Astrocyte of the hippocampus (primary cell): ENCODE results near the gene DPP10.

Source experiments
- DNase-seq: peaks from one replicate; pipeline ENCODE4 v3.0.0; 2011; ENCODE audit warnings: low read depth, low spot score

Gene DPP10

DNA sequence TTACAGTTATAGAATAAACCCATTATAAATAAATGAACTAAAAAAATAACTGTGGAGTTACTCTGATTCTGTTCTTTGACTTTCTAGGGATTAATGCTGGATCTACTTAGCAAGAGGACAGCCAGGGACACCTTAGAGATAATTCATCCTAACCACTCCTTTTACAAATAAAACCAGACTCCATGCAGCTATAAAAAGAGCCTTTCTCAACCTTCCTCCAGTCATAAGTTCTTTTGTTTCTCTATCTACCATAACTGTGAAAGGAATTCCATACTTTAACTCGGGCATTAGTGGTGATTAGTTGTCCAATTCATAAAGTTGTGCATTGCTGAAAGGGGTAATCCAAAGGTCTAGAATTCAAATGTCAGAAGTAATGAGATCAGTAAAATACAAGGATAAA lies 682.4 kb downstream of the DPP10 start:
- DNase-seq, result no peak

DNA sequence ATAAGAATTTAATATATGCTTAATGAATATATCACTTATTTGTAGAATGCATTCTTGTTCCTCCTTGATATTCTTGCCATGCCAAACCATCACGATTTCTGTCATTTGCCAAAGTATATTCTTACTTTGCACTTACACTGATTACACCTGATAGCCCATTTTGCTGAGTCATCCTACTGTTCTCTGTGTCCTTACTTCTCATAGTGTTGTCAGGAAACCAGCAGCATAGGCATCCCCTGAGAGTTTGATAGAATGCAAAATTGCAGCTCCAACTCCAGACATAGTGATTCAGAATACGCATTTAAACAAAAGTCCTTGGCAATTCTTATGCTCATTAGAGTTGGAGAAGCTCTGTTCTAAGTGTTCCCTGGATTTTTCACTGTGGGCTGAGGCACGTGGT lies 687.1 kb downstream of the DPP10 start:
- no peak for DNase-seq

DNA sequence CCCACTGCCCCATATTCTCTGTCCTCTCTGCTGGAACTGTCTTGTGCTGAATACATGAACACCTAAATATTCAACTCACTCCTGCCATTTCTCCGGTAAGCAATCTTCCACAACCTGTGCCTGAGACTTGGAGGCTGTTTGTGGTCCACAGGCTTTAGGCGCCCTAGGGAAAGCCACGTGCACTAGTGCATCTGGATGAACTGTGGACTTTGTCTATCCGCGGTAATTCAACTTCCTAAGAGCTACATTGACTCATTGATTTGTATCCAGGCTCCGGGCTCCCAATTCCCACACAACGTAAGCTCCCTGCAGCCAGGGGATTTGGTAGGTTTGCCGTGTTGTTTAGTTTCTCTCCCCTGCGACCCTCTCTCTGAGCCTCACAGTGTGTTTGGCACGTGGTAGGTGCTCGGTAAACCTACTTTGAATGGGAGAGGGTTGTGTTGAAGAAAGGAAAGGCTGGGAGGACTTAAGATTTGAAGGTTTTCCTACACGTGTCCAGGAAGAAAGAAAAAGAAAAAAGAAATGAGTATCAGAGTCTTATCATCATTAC lies 718.2 kb downstream of the DPP10 start:
- DNase-seq, result no peak

DNA sequence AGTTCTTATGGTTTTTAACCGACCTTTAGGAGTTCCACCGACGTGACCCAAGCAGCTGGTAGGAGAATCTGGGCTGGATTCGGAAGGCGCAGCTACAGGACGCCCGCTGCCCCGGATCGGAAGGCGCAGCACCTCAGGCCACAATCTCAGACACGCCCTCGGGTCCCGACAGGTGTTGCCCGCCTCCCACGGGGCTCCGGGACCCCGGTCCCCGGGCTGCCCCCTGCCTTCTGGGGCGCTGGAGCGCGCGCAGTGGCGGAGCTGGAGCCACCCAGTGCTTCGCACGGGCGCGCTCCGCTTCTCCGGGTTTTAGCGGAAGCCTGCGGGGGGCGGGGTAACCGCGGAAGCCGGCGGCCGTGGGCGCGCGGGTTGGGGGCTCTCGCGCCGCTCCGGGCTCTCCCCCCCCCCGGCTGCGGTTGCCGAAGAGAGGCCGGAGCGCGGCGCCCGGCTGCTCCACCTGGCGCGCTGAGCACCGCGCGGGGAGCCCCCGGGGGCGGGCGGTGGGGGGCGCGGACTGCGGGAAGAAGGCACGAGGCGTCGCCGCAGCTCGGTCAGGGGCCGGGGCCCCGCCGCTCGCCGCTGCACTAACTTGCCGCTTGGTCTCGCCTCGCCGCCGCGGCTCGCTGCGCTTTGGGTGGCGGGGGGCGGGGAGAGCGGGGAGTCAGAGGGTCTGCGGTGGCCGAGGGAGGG lies 718.8 kb downstream of the DPP10 start:
- peak; percentile 38 for DNase-seq

DNA sequence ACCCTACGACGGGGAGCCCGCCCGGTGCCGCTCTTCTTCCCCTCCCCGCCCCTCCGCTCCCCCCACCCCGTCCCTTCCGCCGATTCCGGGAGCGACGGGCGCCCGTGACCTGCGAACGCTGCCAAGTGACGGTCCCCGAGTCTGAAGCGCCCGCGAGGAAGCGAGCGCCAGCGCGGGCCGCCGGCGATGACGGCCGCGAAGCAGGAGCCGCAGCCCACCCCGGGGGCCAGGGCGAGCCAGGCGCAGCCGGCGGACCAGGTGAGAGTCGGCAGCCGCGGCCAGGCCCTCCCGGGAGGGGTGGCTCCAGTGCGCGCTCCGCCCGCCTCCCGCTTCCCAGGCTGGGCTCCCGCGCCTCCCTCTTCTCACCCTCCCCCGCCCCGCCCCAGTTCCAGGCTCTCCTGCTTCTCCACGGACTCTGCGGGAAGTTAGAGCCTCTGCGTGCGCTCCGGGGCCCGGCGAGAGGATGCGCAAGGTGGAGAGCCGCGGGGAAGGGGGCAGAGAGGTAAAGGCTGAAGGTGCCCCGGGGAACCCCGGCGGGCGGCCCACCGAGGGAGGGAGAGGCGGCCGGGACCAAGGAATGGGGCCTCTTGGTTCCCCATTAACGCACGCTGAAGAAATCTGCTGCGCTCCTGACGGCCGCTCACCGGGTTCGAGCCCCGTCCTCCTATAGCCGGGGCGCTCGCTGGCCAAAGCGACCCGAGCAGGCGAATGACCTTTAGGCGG lies 719.5 kb downstream of the DPP10 start:
- peak; percentile 34 for DNase-seq

DNA sequence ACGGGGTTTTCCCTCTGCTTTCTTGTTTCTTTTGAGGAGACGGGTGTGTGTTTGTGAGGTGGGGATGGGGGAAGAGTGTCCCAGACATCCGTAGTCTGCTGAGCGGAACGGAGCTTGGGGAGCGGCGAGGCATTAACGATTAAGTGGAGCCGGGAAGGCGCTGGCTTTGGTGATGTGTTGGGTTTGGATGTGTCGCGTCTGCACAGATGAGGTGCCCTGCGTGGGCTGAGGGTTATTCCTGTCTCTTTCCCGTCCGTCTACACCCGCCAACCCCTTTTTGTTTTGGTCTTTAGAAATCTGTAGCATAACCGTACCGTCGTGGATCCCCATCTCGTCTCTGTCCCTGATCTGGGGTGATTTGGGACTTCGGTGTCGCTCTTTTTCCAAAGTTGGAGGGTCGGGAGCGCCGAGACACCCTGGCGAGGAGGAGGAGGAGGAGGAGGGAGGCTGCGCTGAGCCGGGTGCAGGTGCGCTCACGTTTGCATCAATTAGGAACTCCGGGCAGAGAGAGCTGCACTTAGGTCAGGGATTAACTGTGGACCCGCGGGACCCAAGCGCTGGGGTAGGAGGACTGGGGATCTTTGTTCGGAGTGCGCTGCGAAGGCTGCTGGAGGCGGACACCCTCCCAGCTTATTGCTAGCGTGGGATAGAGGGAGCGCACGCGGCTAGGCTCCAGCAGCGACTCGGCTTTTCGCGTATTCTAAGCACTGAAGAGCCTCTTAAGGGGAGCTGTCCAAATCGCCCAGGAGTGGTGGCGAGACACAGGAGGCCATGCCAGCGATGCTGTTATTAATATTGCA lies 720.3 kb downstream of the DPP10 start:
- DNase-seq, result peak; percentile 12

DNA sequence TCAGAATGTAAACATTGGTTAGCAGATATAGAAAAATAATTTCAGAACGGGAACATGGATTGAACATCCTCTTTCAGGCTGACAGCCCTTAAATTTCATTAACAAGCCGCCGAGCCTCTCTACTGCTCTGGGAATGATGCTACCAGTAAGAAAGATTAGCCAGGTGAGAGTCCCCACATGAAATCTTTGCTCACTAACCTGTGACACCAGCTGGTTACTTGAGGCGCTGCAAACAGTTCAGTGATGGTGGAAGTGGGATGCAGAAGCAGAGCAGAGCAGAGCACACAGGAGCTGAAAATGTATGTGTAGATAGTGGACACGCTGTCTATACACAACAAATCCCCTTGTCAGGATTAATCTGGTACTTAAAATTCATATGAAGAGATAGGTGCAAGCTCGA lies 721.1 kb downstream of the DPP10 start:
- no peak for DNase-seq

DNA sequence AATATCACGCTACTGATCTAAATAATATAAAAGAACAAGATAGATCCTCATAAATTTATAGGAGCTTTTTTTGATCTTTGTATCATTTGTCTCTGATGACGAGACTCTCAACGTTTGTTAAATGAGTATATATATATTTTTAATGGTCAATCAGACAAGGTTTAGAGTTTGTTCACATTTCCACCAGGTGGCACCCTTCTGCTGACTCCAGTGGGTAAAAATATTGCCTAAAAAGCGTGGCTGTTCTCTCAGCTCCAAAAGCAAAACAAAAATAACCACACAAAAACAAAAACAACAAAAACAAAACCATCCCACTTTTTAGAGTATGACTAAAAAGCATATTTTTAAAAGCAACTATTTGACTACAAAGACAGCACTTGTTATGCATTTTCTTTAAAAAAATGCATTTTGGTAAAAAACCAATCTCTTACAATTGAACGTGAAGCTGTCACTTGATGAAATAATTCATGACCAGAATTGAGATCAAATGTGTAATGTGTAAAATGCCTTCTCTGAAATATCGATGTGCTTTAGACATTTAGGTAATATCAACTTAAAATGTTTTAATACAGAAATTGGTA lies 723.2 kb downstream of the DPP10 start:
- peak; percentile 57 for DNase-seq

DNA sequence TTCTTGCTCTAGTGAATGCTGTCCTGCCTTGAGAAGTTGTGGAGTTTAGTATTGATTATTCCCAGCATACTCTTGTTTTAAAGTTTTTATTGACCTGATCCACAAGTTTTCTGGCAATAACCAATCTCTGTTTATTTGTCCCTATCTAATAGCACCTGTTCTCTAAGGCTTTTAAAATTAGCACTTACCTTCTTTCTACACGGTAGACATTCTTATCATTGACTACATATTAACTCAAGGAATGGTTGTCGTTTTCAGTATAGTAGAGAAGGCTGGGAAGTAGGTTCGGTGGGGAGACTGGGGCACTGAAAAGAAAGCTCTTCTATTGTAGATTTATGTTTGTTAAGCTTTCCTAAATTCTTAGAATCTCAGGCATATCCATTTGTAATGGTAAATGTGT lies 726.0 kb downstream of the DPP10 start:
- no peak for DNase-seq

DNA sequence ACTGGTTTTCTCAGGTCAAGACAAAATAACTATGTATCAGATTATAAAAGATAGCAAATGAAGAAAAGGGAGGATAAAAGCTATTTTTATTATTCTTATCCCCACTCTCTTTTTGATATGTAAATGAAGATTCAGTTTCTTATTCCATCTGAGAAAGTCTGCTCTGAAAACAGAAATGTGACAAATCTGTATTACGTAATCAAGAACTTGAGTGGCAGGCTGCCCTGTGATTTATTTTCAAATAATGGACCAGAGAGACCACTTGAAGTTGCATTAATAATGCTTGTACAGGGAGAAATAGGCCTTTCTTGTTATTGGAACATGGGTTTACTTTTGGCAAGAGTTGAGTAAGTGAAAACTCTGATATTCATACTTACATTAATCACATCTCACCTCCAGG lies 727.4 kb downstream of the DPP10 start:
- DNase-seq, result no peak

DNA sequence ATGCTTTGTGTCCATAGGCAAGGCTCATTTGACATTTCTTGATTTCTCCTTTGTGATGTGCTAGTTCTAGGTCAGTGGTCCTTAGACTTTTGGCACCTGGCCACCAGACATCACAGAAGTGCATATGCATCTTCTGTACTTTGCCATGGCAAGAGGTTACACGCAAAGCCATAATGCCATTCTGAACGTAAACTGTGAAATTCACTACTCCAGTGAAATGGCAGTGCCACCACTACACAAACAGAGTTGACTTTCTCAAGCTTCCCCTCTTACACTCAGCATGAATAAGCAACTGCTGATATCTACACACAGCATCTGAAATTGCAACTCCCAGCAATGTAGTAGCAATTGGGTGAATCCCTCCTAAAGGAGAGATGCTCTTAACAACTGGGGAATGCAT lies 729.3 kb downstream of the DPP10 start:
- no peak for DNase-seq

DNA sequence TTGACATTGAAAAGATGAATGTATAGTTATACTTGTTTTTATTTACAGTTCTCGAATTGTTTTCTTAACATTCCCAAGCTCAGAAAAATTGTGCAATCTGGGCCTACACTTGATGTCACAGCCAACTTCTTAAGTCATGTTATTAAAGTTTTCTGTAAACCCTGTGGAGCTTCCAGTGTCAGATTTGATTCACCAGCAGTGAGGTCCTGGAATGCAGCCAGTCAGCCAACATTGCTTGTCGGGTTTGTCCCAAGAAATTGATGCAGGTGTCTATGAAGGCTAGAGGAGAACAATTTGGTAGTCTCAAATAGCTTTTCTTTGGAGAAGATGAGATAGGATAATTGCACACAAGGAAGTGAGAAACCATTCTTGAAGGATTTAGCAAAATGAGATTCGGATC lies 732.2 kb downstream of the DPP10 start:
- no peak for DNase-seq

DNA sequence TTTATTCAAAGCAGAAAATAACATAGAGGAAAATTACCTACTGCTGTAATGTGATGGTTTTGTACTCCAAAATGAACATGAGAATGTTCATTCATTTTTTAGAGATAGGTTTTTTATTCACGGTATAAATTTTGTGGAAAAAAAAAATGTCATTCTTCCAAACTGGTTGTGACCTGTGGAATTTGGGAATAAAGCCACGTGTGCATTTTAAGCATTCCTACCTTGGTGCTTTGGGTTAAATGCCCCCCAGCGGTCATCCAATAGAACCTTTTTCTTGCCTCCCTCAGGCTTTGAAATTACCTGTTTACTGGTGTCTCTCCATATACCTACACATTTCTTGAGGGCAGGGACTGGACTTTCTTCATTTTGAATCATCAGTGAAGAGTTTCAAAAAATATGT lies 740.7 kb downstream of the DPP10 start:
- no peak for DNase-seq

DNA sequence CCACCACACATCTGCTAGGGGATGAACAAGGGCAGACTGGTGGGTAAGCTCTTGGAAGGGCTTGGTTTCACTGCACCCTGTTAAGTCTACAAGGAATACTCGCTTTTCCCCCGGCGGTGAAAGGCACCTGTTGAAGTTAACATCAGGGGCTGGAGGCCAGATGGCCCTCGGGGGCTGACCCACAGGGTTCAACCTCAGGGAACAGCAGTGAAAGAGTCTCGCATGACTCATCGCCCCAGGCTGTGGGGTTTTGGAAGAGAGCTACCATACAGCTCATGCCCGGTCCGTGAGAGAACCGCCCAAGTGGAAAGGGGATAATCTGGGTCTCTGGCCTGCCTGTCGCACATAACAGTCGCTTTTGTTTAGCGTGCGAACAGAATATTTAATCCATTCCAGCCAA lies 748.0 kb downstream of the DPP10 start:
- no peak for DNase-seq

DNA sequence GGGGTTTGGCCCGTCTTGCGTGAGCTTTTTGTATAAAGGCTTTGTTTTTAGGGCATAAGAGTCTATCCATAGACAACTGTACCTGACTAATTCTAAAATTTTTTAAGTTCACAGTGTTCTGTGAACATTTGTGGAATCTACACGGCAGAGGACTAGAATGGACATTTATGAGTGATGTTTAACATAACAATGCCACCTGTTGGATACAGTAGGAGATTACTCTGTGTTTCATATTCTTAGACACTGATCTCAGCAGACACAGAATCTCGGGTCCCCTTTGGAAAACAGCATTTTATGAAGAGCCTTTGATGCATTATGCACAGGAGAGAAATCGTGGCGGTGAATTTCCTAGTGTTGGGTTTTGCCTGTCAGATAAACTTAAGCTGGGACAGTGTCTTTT lies 752.2 kb downstream of the DPP10 start:
- no peak for DNase-seq

DNA sequence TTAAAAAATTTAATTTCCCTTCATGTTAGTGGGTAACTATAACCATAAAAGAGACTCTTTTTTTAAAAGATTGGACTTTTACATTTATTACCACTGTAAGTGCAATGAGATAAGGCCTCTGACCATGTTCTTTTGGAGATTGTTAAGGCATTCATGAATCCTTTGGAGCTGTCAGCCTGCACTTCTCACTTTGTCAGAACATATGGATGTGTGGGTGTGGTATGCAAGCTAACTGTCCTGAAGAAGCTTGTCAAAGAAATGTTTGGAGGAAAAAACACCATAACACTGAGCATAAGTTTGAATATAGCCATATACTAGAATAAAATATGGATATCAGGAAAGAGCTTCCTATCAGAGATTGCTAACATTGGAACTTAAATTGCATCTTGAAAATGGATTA lies 754.1 kb downstream of the DPP10 start:
- no peak for DNase-seq

DNA sequence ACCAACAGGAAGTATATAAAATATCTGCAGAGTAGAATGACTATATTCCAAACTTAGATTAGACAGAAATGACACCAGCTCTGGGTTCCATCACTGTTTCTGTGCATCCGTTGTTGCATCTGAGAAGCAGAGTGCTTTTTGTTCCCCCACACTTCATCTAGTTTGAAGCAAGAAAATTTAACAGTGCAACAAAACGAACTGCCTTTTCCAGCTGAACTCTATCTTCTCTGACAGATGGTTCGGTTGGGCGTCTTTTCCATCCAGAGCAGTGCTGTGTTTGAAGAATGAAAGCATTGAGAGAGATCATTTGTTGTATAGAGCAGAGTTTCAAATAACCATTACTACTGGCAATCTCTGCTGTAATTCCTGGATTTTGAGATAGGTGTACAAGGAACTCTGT lies 757.5 kb downstream of the DPP10 start:
- DNase-seq, result no peak

DNA sequence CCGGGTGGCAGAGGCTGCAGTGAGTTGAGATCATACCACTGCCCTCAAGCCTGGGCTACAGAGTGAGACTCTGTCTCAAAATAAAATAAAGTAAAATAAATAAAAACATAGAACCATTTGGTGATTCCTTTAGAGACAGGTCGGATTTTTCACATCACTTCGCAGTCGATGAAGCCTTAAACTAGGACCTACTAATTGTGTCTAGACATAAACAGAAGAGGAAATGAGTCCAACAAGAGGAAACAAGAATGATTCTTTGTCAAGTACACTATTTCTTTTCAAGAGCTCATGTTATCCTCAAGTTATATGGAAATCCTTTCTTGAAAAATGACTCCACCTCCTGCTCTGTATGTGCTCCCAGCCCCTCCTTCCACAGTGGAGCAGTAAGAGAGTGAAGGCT lies 758.9 kb downstream of the DPP10 start:
- no peak for DNase-seq

DNA sequence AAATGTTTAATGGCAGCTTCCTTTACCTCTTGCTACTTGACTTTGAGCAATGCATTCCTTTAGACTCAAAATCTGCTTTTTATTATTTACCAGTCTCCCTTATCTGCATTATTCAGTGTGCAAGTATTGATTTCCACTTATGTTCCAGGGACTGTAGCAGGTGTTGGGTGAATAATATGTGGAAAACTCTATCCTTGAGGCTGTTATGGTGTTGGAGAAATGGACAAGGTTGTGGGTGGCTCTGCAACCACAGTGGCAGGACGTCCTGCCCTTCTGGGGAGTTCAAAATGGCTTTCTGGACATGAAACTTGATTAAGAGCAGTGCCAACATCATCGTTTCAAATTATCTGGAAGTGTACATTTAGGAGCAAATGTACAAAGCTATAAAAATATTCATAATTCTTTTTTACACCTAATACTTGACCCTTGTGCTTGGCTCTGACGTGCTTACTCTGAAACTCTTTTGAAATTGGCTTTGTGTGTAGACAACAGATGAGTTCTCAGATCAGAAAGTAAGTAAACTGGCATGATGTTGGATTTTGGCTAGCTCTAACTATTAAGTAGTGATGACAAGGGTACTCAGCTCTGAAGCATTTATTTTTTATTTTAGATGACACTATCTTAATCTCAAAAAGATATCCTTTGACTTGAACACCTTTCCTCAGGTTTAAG lies 766.2 kb downstream of the DPP10 start:
- no peak for DNase-seq

DNA sequence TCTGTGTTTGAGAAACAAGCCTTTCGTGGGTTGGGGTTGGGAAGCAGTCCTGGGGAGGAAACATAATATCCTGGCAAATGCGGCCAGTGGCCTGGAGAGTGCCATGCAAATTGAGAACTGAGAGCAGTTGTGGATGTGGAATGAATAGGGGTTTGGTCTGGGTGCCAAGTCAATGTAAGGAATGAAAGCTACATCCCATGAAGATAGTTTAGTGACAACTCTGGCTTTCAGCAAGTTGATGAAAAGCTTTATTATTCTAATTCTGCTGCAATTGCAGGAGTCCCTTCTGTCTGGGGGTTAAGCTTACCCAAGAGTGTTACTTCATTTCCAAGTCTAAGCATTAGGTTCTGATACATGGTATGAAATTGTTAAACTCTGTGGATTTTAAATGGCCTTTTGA lies 771.6 kb downstream of the DPP10 start:
- no peak for DNase-seq

DNA sequence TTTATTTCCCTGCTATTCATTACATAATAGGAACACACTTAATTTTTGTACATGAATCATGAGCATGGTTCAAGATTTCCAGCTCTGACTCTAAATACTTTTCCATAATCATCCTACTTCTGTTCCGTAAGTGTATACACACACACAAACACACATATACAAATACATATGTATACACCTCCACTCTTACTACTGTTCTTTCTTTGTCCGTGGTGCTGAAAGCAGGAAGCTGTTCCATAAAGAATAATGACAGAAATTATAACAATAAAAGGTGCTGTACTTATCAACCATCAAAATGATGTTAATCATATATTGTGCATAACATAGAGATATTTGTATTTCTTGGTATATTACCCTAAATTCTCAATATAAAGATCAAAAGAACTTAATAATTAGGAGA lies 776.9 kb downstream of the DPP10 start:
- no peak for DNase-seq

DNA sequence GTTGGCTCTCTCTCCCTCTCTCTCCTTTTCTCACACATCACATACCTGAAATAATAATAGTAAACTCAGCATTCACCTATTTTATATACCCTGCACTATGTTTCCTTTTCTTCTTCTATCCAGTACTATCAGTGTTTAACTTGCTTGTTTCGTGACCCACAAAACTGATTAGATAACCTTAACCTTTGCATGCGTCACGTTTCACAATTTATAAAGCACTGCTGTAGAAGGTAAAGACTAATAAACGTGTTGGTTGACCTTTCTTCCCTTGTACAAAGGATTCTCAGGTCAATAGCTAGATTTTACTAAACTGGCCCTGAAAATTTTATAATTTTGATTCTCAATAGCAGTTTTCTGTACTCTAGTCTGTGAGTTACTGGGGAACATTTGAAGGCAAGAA lies 791.7 kb downstream of the DPP10 start:
- DNase-seq, result no peak
